ENCODE results near the gene KPNA1.
"Not testable (repeated sequence)": the region's sequence is repeated elsewhere in the genome, so short reads cannot be mapped to it uniquely, and the experiment has no call there.

Gene KPNA1

DNA sequence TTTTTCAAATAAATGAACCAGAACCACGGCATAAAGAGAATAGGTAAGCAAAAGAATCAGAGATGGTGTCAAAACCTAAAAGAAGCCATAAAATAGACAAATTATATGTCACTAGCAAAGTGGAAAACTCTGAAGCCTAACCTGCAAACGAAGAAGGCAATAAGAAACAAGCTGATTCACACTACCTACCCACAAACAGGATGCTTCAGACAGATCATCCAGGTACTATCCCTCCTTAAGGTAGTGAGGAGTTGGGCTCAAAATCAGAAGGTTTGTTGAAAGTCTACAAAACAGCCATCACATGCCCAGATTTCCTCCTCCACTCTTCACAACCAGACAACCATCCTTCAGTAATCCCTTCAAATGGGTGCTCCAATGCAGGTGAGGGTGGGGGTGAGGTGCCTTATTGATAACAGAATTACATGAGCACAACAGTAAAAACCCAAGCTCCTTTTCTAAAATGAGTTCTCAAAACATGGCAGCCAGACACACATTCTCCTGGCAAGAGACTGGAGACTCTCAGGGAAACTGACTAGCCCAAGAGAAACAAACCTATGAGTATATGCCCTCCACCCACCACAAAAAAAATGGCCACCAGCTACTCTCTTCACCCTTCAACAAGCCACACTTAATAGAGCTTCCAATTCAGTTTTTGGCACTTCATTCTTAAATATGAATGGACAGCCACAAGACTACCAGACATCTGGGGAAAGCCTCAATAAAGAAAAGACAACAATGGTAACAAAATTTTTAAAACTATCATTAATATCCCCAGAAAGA lies 6.4 kb downstream of the KPNA1 start:
- Histone ChIP-seq H3K4me3 (ENCODE audit: low read depth, low read length) (no peak overlapping the region), H3K4me1 (peaks cover 18% of the 10 kb centered on the region), H3K27me3 (no peaks in the 10 kb centered on the region), H3K9me3 (no peaks in the 10 kb centered on the region), H3K36me3 (no peaks in the 10 kb centered on the region)
- TF ChIP-seq CTCF (IDR thresholded peaks at IDR 0.05; ENCODE audit: low read depth, low read length), result no peak
- no peak for DNase-seq

DNA sequence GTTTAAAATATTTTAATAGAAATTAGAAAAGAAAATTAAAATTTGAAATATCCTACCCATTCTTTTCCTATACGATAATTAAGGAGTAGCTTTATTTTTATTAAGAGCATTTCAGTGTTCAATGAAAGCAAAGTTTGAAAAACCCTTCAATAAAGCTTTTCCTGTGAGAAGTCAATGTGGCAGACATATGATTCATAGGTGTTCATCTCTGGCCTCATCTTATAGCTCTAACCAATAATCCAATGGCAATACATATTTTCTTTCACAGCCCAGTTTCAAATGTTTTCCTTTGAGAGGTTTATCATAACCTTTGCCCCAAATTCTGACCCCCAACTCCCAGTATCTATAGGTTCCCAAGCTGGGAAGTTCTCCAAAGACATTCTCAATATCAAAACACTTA lies 8.3 kb downstream of the KPNA1 start:
- no peak for DNase-seq
- no peaks in the 10 kb centered on the region for H3K27me3 ChIP-seq
- no peaks in the 10 kb centered on the region for H3K36me3 ChIP-seq
- peaks cover 10% of the 10 kb centered on the region for H3K4me1 ChIP-seq
- no peaks in the 10 kb centered on the region for H3K9me3 ChIP-seq
- TF ChIP-seq CTCF (IDR thresholded peaks at IDR 0.05; ENCODE audit: low read depth, low read length), result no peak
- H3K4me3 ChIP-seq (ENCODE audit: low read depth, low read length), result no peak overlapping the region

- DNase-seq, result no peak
- Histone ChIP-seq H3K36me3 (no peaks in the 10 kb centered on the region), H3K9me3 (no peaks in the 10 kb centered on the region), H3K27me3 (no peaks in the 10 kb centered on the region), H3K4me1 (peaks cover 3% of the 10 kb centered on the region), H3K4me3 (ENCODE audit: low read depth, low read length) (no peak overlapping the region)
- TF ChIP-seq CTCF (IDR thresholded peaks at IDR 0.05; ENCODE audit: low read depth, low read length), result no peak
Observed at GRCh38 chr3:122505676-122506075, 9.1 kb downstream of the KPNA1 start.

- Histone ChIP-seq H3K9me3 (no peaks in the 10 kb centered on the region), H3K4me3 (ENCODE audit: low read depth, low read length) (no peak overlapping the region), H3K4me1 (peaks cover 3% of the 10 kb centered on the region), H3K36me3 (no peaks in the 10 kb centered on the region), H3K27me3 (no peaks in the 10 kb centered on the region)
- DNase-seq, result no peak
- no peak for TF ChIP-seq CTCF (IDR thresholded peaks at IDR 0.05; ENCODE audit: low read depth, low read length)
Observed at GRCh38 chr3:122502941-122503340, 11.8 kb downstream of the KPNA1 start.

DNA sequence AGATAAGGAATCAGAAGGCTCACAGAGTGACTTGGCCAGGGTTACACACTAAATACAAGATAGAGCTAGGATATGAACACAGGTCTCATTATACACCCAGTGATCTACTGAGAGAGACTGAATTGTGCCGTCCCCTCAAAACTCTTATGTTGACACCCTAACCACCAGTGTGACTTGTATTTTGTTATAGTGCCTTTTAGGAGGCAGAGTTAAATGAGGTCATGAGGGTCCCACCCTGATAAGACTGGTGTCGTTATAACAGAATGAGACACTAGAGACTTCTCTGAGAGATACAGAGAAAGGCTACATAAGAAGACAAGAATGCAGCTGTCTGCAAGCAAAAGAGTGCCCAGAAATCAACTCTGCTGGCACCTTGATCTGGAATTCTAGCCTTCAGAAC lies 12.6 kb downstream of the KPNA1 start:
- H3K4me1 ChIP-seq, result peaks cover 3% of the 10 kb centered on the region
- DNase-seq, result no peak
- H3K4me3 ChIP-seq (ENCODE audit: low read depth, low read length), result no peak overlapping the region
- no peaks in the 10 kb centered on the region for H3K27me3 ChIP-seq
- no peaks in the 10 kb centered on the region for H3K9me3 ChIP-seq
- H3K36me3 ChIP-seq, result no peaks in the 10 kb centered on the region
- TF ChIP-seq CTCF (IDR thresholded peaks at IDR 0.05; ENCODE audit: low read depth, low read length), result no peak

- H3K4me3 ChIP-seq (ENCODE audit: low read depth, low read length); H3K9me3 ChIP-seq; DNase-seq; H3K36me3 ChIP-seq; H3K27me3 ChIP-seq; H3K4me1 ChIP-seq: not testable (repeated sequence)
Observed at GRCh38 chr3:122500964-122501363, 13.8 kb downstream of the KPNA1 start.

Measured in BE2C (cell line).